Occipital lobe (tissue), 2 donors: ENCODE results near the gene TCF7. TPM values are rescaled to one million over a fixed set of nuclear protein-coding genes. Genes with fewer than 3 reads are reported as not detected.

Experiments
- DNase-seq: peaks from one replicate; lab custom pipeline; 2025; lab: John Stamatoyannopoulos, UW
- total RNA-seq: library from RNA; depleted of rRNA; stranded (reverse); fragments of >200 nt; gene quantifications from one replicate; pipeline ENCODE4 v1.2.3, GENCODE V29; 2014

TCF7 gene
- total RNA-seq, 1 donor from 2014 or later: not detected

GRCh38 chr5:134131165-134131564 lies 16.7 kb downstream of the TCF7 start:
- no peak for DNase-seq

GRCh38 chr5:134131578-134132350 lies 17.3 kb downstream of the TCF7 start:
- no peak for DNase-seq

- no peak for DNase-seq
These were observed 18.1 kb downstream of the TCF7 start for GRCh38 chr5:134132372-134133187.

- no peak for DNase-seq
These were observed 18.9 kb downstream of the TCF7 start for GRCh38 chr5:134133188-134133994.

GRCh38 chr5:134133995-134134541 lies 19.6 kb downstream of the TCF7 start:
- DNase-seq: no peak

- no peak for DNase-seq
These were observed 20.7 kb downstream of the TCF7 start for GRCh38 chr5:134135091-134135655.

GRCh38 chr5:134136221-134136631 lies 21.7 kb downstream of the TCF7 start:
- no peak for DNase-seq

GRCh38 chr5:134136771-134137170 lies 22.3 kb downstream of the TCF7 start:
- DNase-seq: no peak

- DNase-seq: no peak
These were observed 24.2 kb downstream of the TCF7 start for GRCh38 chr5:134138416-134139376.

GRCh38 chr5:134139377-134139851 lies 24.9 kb downstream of the TCF7 start:
- DNase-seq: no peak

- DNase-seq: no peak
These were observed 25.5 kb downstream of the TCF7 start for GRCh38 chr5:134139891-134140469.

- DNase-seq: no peak
These were observed 26.2 kb downstream of the TCF7 start for GRCh38 chr5:134140530-134141201.

- DNase-seq: no peak
These were observed 27.0 kb downstream of the TCF7 start for GRCh38 chr5:134141331-134142050.

- DNase-seq: no peak
These were observed 27.6 kb downstream of the TCF7 start for GRCh38 chr5:134142052-134142451.

GRCh38 chr5:134142806-134143205 lies 28.3 kb downstream of the TCF7 start:
- DNase-seq: no peak

- DNase-seq: no peak
These were observed 28.9 kb downstream of the TCF7 start for GRCh38 chr5:134143431-134143830.

GRCh38 chr5:134143944-134144941 lies 29.8 kb downstream of the TCF7 start:
- no peak for DNase-seq
